Measurements from ENCODE around the gene ARHGAP10. TPM values are rescaled to one million over a fixed set of nuclear protein-coding genes. Genes with fewer than 3 reads are reported as not detected.

Gene ARHGAP10
- total and polyA plus RNA-seq, 10 of the 15 experiments (the other 5 are each of a cell fraction or from before 2014, with no cell fraction given), result 1.3 to 25.8 (median 17.2) TPM

DNA sequence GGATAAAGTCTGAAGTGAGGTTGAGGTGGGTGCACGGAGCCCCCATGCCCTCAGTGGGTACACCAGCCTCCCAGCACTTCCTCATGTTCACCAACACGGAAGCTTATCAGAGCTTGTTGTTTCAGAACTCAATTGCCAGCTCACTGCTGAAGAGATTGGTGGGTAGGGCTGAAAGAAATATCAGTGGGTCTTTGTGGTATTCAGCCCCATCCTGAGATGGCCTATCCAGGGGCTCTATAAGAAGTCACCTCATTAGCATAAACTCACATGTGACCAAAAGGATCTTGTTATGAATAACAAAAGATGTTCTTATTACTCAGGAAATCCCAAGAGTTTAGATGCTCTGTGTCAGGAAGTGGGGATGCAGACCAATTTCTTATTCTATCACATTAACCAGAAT is 177.3 kb downstream of the ARHGAP10 start:
- Histone ChIP-seq H3K4me3 (no peak overlapping the region), H3K27ac (ENCODE audit: control insufficient read depth, insufficient read depth) (no peak overlapping the region), H3K4me2 (ENCODE audit: control insufficient read depth, insufficient read depth) (no peak overlapping the region), H3K9ac (ENCODE audit: control insufficient read depth, insufficient read depth, low read length) (no peak overlapping the region), H3K27me3 (replicated peaks in 1 of 2; ENCODE audit: control insufficient read depth in 2 of 2, insufficient read depth in 2 of 2, low read length in 1 of 2) (no peaks in the 10 kb centered on the region), H2AFZ (ENCODE audit: control insufficient read depth, low read depth, low read length) (no peak overlapping the region), H3K79me2 (ENCODE audit: control insufficient read depth, insufficient read depth, low read length) (no peaks in the 10 kb centered on the region), H4K20me1 (ENCODE audit: control insufficient read depth, insufficient read depth) (no peaks in the 10 kb centered on the region), H3K36me3 (ENCODE audit: control insufficient read depth in 2 of 2, insufficient read depth in 2 of 2, low read length in 1 of 2) (peaks cover 0 to 4% of the 10 kb centered on the region in 2 experiments; a peak in 2 of 4 replicates), H3K4me1 (ENCODE audit: control insufficient read depth, insufficient read depth, low read length) (no peaks in the 10 kb centered on the region; the same call in 1 of the 2 replicates), H3K9me3 (replicated peaks; ENCODE audit: control insufficient read depth, insufficient read depth, low read length) (no peaks in the 10 kb centered on the region)
- ChIA-PET SMC1A (ENCODE audit: uncharacterized antibody, unreplicated experiment) (interaction anchor here (0.6 to 1.5 kb wide), 5 partner anchors 10 to 345 kb away, joined by 3 read pairs; no protein-coding TSS in a partner anchor), POLR2A (no interaction called here), CTCF (interaction anchor here (1.0 to 1.9 kb wide), 4 partner anchors 22 to 42 kb away, joined by 3 to 5 read pairs (median 4); no protein-coding TSS in a partner anchor), RAD21 (ENCODE audit: unreplicated experiment) (interaction anchor here (1.4 kb wide), 1 partner anchor 42 kb away, joined by 4 read pairs; no protein-coding TSS in a partner anchor)
- intact Hi-C loops (cut with micrococcal nuclease; ENCODE audit: unreplicated experiment) (no loop called here), in situ Hi-C loops (cut with MboI) (no loop called here)
- FAIRE-seq (no peak), DNase-seq (ENCODE audit: low read depth, low spot score) (no peak), ATAC-seq (peak; percentile 55)
- no TSS peak for BruUV-seq (replicated peaks)
- 4% methylated on average over 2 of the region's 2 CpGs for WGBS (ENCODE audit: insufficient coverage, insufficient replicate concordance, low lambda C conversion rate, missing lambda C conversion rate)
- peak; percentile 18; the same call in 1 of the 2 replicates for TF ChIP-seq SPI1 (IDR thresholded peaks at IDR 0.05; ENCODE audit: borderline replicate concordance, insufficient read depth, low read depth, low read length)
- no peak for TF ChIP-seq TAF1 (IDR thresholded peaks at IDR 0.05; ENCODE audit: borderline replicate concordance, low read depth, low read length)
- no peak for TF ChIP-seq SMAD5 (IDR thresholded peaks at IDR 0.05; ENCODE audit: low read depth)
- TF ChIP-seq JUND (IDR thresholded peaks at IDR 0.05; ENCODE audit: low read depth, low read length), result no peak

DNA sequence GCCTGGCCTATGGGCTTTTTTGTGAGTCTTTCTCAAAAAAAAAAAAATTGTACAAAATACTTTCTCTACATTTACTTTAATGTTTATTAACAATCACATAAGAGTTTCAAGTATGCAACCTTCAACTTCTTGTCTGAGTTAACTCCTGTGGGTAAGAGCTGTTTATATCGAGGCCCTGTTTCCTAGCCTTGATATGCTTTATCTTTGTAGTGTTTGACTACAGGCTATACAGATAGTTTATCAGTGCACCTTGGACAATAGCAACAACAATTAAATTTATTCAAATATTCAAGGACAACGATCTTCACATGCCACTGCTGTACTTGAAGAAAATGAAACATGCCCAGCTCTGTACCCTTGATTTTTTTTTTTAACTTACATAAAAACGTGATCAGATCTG is 178.4 kb downstream of the ARHGAP10 start:
- FAIRE-seq (no peak), ATAC-seq (no peak), DNase-seq (ENCODE audit: low read depth, low spot score) (no peak)
- no peaks in the 10 kb centered on the region; the same call in 1 of the 2 replicates for H3K4me1 ChIP-seq (ENCODE audit: control insufficient read depth, insufficient read depth, low read length)
- no peaks in the 10 kb centered on the region for H3K79me2 ChIP-seq (ENCODE audit: control insufficient read depth, insufficient read depth, low read length)
- no peak overlapping the region for H3K4me3 ChIP-seq
- H3K9ac ChIP-seq (ENCODE audit: control insufficient read depth, insufficient read depth, low read length), result no peak overlapping the region
- H2AFZ ChIP-seq (ENCODE audit: control insufficient read depth, low read depth, low read length), result no peak overlapping the region
- RAD21 ChIA-PET (ENCODE audit: unreplicated experiment), result interaction anchor here (0.6 kb wide), 1 partner anchor 287 kb away, joined by 3 read pairs; no protein-coding TSS in a partner anchor
- CTCF ChIA-PET, result interaction anchor here (1.9 kb wide), 1 partner anchor 33 kb away, joined by 5 read pairs; no protein-coding TSS in a partner anchor
- H3K36me3 ChIP-seq (ENCODE audit: control insufficient read depth in 2 of 2, insufficient read depth in 2 of 2, low read length in 1 of 2), result peaks cover 0 to 4% of the 10 kb centered on the region in 2 experiments; a peak in 2 of 4 replicates
- SMC1A ChIA-PET (ENCODE audit: uncharacterized antibody, unreplicated experiment), result interaction anchor here (0.6 to 0.9 kb wide), 3 partner anchors 15 to 314 kb away, joined by 3 to 5 read pairs (median 4); no protein-coding TSS in a partner anchor
- 61% methylated on average over 3 of the region's 3 CpGs for WGBS (ENCODE audit: insufficient coverage, insufficient replicate concordance, low lambda C conversion rate, missing lambda C conversion rate)
- in situ Hi-C loops (cut with MboI), result no loop called here
- intact Hi-C loops (cut with micrococcal nuclease; ENCODE audit: unreplicated experiment), result no loop called here
- no peaks in the 10 kb centered on the region for H3K27me3 ChIP-seq (replicated peaks in 1 of 2; ENCODE audit: control insufficient read depth in 2 of 2, insufficient read depth in 2 of 2, low read length in 1 of 2)
- BruUV-seq (replicated peaks), result no TSS peak
- POLR2A ChIA-PET, result no interaction called here
- no peak overlapping the region for H3K27ac ChIP-seq (ENCODE audit: control insufficient read depth, insufficient read depth)
- no peaks in the 10 kb centered on the region for H3K9me3 ChIP-seq (replicated peaks; ENCODE audit: control insufficient read depth, insufficient read depth, low read length)
- no peak overlapping the region for H3K4me2 ChIP-seq (ENCODE audit: control insufficient read depth, insufficient read depth)
- no peaks in the 10 kb centered on the region for H4K20me1 ChIP-seq (ENCODE audit: control insufficient read depth, insufficient read depth)
- no peak for TF ChIP-seq ZNF384 (IDR thresholded peaks at IDR 0.05; ENCODE audit: borderline replicate concordance, low read depth, low read length)
- TF ChIP-seq, protein P1, sequence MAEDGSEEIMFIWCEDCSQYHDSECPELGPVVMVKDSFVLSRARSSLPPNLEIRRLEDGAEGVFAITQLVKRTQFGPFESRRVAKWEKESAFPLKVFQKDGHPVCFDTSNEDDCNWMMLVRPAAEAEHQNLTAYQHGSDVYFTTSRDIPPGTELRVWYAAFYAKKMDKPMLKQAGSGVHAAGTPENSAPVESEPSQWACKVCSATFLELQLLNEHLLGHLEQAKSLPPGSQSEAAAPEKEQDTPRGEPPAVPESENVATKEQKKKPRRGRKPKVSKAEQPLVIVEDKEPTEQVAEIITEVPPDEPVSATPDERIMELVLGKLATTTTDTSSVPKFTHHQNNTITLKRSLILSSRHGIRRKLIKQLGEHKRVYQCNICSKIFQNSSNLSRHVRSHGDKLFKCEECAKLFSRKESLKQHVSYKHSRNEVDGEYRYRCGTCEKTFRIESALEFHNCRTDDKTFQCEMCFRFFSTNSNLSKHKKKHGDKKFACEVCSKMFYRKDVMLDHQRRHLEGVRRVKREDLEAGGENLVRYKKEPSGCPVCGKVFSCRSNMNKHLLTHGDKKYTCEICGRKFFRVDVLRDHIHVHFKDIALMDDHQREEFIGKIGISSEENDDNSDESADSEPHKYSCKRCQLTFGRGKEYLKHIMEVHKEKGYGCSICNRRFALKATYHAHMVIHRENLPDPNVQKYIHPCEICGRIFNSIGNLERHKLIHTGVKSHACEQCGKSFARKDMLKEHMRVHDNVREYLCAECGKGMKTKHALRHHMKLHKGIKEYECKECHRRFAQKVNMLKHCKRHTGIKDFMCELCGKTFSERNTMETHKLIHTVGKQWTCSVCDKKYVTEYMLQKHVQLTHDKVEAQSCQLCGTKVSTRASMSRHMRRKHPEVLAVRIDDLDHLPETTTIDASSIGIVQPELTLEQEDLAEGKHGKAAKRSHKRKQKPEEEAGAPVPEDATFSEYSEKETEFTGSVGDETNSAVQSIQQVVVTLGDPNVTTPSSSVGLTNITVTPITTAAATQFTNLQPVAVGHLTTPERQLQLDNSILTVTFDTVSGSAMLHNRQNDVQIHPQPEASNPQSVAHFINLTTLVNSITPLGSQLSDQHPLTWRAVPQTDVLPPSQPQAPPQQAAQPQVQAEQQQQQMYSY (CRISPR knock-in tag; IDR thresholded peaks at IDR 0.05), result no peak
- no peak for TF ChIP-seq RCOR1 (conservative IDR thresholded peaks at IDR 0.05; ENCODE audit: low read depth, low read length)
- no peak for TF ChIP-seq SUPT20H (IDR thresholded peaks at IDR 0.05; ENCODE audit: borderline replicate concordance, control insufficient read depth, low read depth, low read length)
- TF ChIP-seq JUND (IDR thresholded peaks at IDR 0.05; ENCODE audit: low read depth, low read length), result no peak

All from GM12878 (cell line).